Nasal cavity respiratory epithelium epithelial cell of viscerocranial mucosa (primary cell): ENCODE measurements around the gene PSPH. TPM values are rescaled to one million over a fixed set of nuclear protein-coding genes. Genes with fewer than 3 reads are reported as not detected.

Experiments
- total RNA-seq: library from RNA; depleted of rRNA; stranded (reverse); fragments of >200 nt; gene quantifications from 2 replicates; pipeline ENCODE4 v1.2.3, GENCODE V29; 2014

The PSPH gene
- total RNA-seq, result 186 and 252 TPM in 2 replicates

DNA sequence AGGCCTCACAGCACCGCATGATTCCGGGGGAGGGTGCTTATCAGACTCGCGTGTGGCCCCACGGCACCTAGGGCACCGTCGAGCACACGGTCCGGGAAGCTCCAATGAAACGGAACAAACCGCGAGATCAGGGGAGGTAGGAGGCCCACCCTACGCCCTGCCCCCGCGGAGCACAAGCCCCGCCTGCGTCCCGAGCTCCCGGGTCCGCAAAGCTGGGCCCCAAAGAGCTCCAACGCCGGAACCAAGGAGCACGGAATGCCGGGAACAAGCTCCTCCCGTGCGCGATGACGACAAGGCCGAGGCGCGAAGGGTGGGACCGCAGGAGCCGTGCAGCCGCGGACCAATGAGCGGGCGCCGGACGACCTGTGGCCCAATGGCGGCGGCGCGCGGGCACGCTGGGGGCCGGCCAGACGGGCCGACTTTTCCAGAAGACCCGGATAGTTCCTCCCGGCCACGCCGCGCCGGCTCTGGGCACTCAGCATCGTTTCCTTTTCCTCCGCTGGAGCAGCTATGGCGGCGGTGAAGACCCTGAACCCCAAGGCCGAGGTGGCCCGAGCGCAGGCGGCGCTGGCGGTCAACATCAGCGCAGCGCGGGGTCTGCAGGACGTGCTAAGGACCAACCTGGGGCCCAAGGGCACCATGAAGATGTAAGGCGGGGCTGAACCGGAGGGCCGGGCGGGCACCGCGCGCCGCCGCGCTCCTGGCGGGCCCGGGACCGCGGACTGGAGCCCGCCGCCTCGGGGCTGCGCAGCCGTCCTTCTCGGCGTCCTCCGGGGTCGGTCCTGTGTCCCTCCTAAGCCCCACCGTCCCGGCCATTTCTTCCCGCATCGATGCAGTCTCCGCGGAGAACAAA is at the start of gene PSPH, which contains the start of gene CCT6A:
Gene PSPH (minus strand): TSS at position 106 of the 853 bp plus-strand sequence. CDS start 30,232 bp downstream, outside the sequence.
Gene CCT6A (plus strand): TSS at position 427 of the 853 bp plus-strand sequence. CDS start 84 bp downstream, at position 511.

DNA sequence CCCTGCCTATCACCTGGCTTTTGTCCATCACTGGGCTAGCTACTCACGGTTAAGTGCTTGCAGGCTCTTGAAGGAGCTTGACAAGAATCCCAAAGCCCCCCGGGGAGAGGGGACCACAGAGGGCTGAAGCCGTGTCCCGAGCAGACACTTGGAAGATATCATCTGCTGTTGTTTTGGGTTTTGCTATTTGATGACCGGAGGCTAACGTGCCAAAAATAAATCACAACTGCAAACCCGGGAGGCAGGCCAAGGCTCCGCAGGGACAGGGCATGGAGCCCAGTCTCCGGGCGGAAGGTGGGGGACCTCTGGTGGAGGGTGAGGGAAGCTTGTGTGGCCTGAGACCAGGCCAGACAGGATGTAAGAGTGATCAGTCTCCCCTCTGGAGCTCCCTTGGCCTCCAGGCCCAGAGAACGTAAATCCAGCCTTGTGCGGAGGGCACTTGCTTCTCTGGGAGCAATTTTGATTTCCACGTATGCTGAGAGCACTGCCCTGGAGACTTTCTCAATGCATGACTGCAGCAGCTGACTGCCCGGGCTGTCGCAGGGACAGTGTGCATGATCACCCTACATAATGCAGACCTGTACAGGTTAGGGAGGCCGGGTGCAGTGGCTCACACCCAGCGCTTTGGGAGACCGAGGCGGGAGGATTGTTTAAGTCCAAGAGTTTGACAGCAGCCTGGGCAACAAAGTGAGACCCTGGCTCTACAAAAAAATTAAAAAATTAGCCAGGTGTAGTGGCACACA is 41.7 kb upstream of the PSPH start, which contains the start of gene PHKG1:
Gene PHKG1 (minus strand): TSS at position 164 of the 743 bp plus-strand sequence. CDS start 4,011 bp downstream, outside the sequence.

DNA sequence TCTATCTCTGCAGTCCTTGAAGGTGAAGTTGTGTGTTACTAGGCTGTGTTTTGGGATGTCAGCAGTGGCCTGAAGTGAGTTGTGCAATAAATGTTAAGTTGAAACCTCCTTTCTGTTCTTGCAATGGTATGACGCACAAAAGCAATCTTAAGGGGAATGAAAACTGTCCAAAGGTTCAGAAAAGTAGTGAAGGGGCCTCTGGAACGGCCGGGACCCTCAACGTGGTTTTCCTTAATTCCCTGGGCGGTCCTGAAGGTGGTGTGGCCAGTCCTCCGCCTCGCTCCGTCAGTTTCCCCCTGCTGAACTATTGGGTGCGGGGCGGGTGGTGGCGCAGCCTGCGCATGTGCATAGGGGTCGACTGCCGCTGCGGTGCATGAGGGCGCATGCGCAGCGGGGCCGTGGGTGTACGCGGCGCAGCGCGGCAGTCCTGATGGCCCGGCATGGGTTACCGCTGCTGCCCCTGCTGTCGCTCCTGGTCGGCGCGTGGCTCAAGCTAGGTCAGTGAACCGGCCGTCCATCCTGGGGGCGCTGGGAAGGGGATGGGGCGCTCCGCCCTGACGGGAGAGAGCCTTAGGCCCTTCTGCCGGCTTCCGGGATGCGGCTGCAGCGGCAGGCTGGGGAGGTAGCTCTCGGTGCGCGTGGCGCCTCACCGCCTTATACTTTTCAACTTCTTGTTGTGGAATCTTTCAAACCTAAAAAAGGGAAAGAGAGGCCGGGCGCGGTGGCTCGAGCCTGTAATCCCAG is 12.8 kb upstream of the PSPH start, which contains the start of gene SUMF2:
Gene SUMF2 (plus strand): TSS at position 405 of the 744 bp plus-strand sequence. CDS start 26 bp downstream, at position 431.

DNA sequence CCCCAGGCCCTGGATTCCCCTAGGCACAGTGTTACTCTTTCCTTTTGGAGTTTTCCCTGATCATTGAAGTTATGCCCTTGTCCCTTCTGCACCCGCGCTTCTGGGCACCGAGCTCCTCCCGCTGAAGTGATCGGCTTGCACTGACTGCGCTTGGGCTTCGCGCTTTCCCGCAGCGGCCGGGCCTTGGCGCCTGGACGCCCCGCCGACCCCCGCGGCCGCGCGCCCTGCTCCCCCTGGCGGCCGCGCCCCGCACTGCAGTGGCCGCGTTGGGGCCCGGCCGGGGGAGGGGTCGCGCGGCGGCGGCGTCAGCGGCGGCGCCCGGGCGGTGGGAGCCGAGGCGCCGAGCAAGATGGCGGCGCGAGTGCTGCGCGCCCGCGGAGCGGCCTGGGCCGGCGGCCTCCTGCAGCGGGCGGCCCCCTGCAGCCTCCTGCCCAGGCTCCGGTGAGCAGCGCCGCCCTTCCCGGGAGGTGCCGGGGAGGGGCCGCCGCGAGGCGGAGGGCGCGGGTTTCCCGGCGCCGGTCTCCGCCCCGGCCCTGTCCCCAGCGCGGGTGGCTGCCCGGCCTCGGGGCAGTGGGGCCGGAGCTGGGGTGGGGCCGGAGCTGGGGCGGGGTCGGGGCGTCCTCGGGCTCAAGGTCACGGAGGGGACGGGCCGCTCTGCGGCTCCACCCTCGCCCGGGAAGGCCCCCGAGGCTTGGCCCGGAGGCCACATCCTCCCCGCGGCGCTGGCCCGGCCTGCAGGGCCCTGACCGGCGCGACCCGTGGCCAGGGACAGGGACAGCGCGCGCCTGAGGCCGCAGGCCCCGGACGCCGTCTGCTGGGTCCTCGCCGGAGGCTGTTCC is 86.8 kb downstream of the PSPH start, which contains the start of gene NIPSNAP2:
Gene NIPSNAP2 (plus strand): TSS at position 325 of the 839 bp plus-strand sequence. CDS start 25 bp downstream, at position 350.

Other genes starting within 250 kb of the PSPH start
- not detected in 2 replicates for gene SEPTIN14, start 188.7 kb downstream of the PSPH start, total RNA-seq
- 3.8 and 8.5 TPM in 2 replicates for gene ZNF713, start 164.0 kb downstream of the PSPH start, total RNA-seq
- gene MRPS17, start 99.6 kb downstream of the PSPH start, total RNA-seq, result 33.7 and 69.0 TPM in 2 replicates
- 29.3 and 50.6 TPM in 2 replicates for gene NIPSNAP2, start 86.9 kb downstream of the PSPH start, total RNA-seq
- 336 and 351 TPM in 2 replicates for gene CCT6A, start 321 bp upstream of the PSPH start, total RNA-seq
- 203 and 339 TPM in 2 replicates for gene SUMF2, start 12.8 kb upstream of the PSPH start, total RNA-seq
- gene PHKG1, start 41.5 kb upstream of the PSPH start, total RNA-seq, result 0.50 and 0.68 TPM in 2 replicates
- gene CHCHD2, start 55.0 kb upstream of the PSPH start, total RNA-seq, result 187 and 416 TPM in 2 replicates
- not detected in 2 replicates for gene NUPR2, start 65.0 kb upstream of the PSPH start, total RNA-seq